Stimulated activated CD8-positive, alpha-beta memory T cell treated with anti-CD3 and anti-CD28 coated beads, Interleukin-7, amount 100 ng/mL, for 4 hours (primary cell): Measurements from ENCODE around the gene PGP.
"Not testable (repeated sequence)": the region's sequence is repeated elsewhere in the genome, so short reads cannot be mapped to it uniquely, and the experiment has no call there.

ENCODE experiments used
- DNase-seq, 2 donors: peaks; one replicate each; pipeline ENCODE4 v3.0.0-alpha.2; 2020; ENCODE audit warnings: low read depth in 2 of 2

PGP gene

GRCh38 chr16:2223221-2223941, 8.7 kb upstream of the PGP start, which contains the start of gene E4F1:
Gene E4F1 (plus strand): TSS chr16:2223591. CDS start chr16:2223614, 23 bp downstream.
- peak; percentile 98 to 99 for DNase-seq

- no peak for DNase-seq
These were observed 1.7 kb upstream of the PGP start for GRCh38 chr16:2216330-2216729.

- no peak for DNase-seq
These were observed 572 bp downstream of the PGP start for GRCh38 chr16:2213817-2214718.

GRCh38 chr16:2212362-2213324, 2.0 kb downstream of the PGP start:
- no peak for DNase-seq

- DNase-seq, result no peak
These were observed 2.7 kb downstream of the PGP start for GRCh38 chr16:2211923-2212347.

- no peak for DNase-seq
These were observed 4.0 kb downstream of the PGP start, which contains the start of gene BRICD5 for GRCh38 chr16:2210386-2211365. Gene BRICD5 (minus strand): TSS chr16:2210863. CDS start chr16:2210833, 30 bp downstream.

GRCh38 chr16:2210009-2210332, 4.7 kb downstream of the PGP start:
- DNase-seq, result no peak

- DNase-seq, result no peak
These were observed 5.2 kb downstream of the PGP start for GRCh38 chr16:2209258-2210008.

GRCh38 chr16:2208772-2209171, 5.9 kb downstream of the PGP start:
- no peak for DNase-seq

GRCh38 chr16:2208308-2208707, 6.3 kb downstream of the PGP start:
- DNase-seq, result no peak

GRCh38 chr16:2207872-2208271, 6.8 kb downstream of the PGP start:
- no peak for DNase-seq

- DNase-seq, result no peak
These were observed 7.7 kb downstream of the PGP start for GRCh38 chr16:2206780-2207433.

- DNase-seq, result no peak
These were observed 8.2 kb downstream of the PGP start for GRCh38 chr16:2206420-2206779.

- no peak for DNase-seq
These were observed 8.7 kb downstream of the PGP start for GRCh38 chr16:2205967-2206313.

GRCh38 chr16:2205104-2205966, 9.3 kb downstream of the PGP start, which contains the start of gene MLST8:
Gene MLST8 (plus strand): TSS chr16:2205454. CDS start chr16:2206086, 632 bp downstream.
- peak; percentile 75 to 89 for DNase-seq

GRCh38 chr16:2204416-2205103, 10.1 kb downstream of the PGP start:
- DNase-seq, result no peak

GRCh38 chr16:2203119-2203688, 11.4 kb downstream of the PGP start:
- DNase-seq, result not testable (repeated sequence)
